ENCODE measurements around the gene TMLHE. TPM values are rescaled to one million over a fixed set of nuclear protein-coding genes. Genes with fewer than 3 reads are reported as not detected.

Gene TMLHE
- total RNA-seq, 1 donor from 2014 or later, result 6.9 TPM

DNA sequence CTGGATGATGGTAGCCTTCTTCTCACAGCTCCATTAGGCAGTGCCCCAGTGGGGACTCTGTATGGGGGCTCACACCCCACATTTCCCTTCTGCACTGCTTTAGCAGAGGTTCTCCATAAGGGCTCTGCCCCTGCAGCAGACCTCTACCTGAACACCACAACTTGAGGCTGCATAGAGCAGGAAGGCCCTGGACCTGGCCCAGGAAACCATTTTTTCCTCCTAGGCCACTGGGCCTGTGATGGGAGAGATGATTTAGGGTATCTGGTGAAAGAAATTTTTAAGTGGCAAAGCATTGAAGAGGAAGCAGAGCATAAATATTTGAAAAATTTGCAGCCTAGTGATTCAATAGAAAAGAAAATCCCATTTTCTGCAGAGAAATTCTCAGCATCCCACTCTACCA lies 171.7 kb downstream of the TMLHE start:
- TF ChIP-seq, protein P1, sequence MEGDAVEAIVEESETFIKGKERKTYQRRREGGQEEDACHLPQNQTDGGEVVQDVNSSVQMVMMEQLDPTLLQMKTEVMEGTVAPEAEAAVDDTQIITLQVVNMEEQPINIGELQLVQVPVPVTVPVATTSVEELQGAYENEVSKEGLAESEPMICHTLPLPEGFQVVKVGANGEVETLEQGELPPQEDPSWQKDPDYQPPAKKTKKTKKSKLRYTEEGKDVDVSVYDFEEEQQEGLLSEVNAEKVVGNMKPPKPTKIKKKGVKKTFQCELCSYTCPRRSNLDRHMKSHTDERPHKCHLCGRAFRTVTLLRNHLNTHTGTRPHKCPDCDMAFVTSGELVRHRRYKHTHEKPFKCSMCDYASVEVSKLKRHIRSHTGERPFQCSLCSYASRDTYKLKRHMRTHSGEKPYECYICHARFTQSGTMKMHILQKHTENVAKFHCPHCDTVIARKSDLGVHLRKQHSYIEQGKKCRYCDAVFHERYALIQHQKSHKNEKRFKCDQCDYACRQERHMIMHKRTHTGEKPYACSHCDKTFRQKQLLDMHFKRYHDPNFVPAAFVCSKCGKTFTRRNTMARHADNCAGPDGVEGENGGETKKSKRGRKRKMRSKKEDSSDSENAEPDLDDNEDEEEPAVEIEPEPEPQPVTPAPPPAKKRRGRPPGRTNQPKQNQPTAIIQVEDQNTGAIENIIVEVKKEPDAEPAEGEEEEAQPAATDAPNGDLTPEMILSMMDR (IDR thresholded peaks at IDR 0.05; ENCODE audit: insufficient read depth, low read length, poor library complexity, severe bottlenecking), result no peak

More for the DNA sequence above, 171.7 kb downstream of the TMLHE start:
- no peak for DNase-seq (ENCODE audit: low read depth)
- Histone ChIP-seq H3K4me3 (ENCODE audit: low read depth, low read length) (no peak overlapping the region), H3K27me3 (ENCODE audit: control insufficient read depth, insufficient read depth, low read length) (no peaks in the 10 kb centered on the region), H3K36me3 (ENCODE audit: control insufficient read depth, insufficient read depth, low read length) (no peaks in the 10 kb centered on the region)

Other genes starting within 250 kb of the TMLHE start
- 1.0 TPM in 1 of 2 replicates, not detected in the other for gene F8A2, start 230.9 kb downstream of the TMLHE start, total RNA-seq
- gene F8A3, start 154.3 kb downstream of the TMLHE start, total RNA-seq, result 0.14 TPM in 1 of 2 replicates, not detected in the other
- 0.29 and 1.1 TPM in 2 replicates for gene SPRY3, start 366 bp downstream of the TMLHE start, total RNA-seq